Liver (tissue), 3 donors: ENCODE data around the gene EXOSC2.

Source experiments
- ATF3 ChIP-seq: IDR thresholded peaks from 2 replicates; pipeline ENCODE4 v1.6.1; 2016; ENCODE audit warnings: antibody characterized with exemption
- RAD21 ChIP-seq, 2 donors: IDR thresholded peaks; 2 replicates each; pipeline ENCODE4 v1.6.1; 2016; ENCODE audit warnings: antibody characterized with exemption in 2 of 2, mild to moderate bottlenecking in 2 of 2
- REST ChIP-seq: IDR thresholded peaks from 2 replicates; pipeline ENCODE4 v1.6.1; 2016; ENCODE audit warnings: antibody characterized with exemption, mild to moderate bottlenecking
- TAF1 ChIP-seq: conservative IDR thresholded peaks from 2 replicates; pipeline ENCODE4 v1.6.1; 2016; ENCODE audit warnings: antibody characterized with exemption, mild to moderate bottlenecking
- YY1 ChIP-seq: IDR thresholded peaks from 2 replicates; pipeline ENCODE4 v1.6.1; 2016; ENCODE audit warnings: antibody characterized with exemption, mild to moderate bottlenecking
- TF ChIP-seq, protein P1 (sequence below): fragments of 150-350 bp; IDR thresholded peaks from 2 replicates; pipeline ENCODE4 v1.5.1; 2017; ENCODE audit warnings: improper control_type of control experiment, low read depth, low read length; ENCODE audit not compliant: missing input control
- donor health status: healthy.
- donor health status: healthy.

DNA sequence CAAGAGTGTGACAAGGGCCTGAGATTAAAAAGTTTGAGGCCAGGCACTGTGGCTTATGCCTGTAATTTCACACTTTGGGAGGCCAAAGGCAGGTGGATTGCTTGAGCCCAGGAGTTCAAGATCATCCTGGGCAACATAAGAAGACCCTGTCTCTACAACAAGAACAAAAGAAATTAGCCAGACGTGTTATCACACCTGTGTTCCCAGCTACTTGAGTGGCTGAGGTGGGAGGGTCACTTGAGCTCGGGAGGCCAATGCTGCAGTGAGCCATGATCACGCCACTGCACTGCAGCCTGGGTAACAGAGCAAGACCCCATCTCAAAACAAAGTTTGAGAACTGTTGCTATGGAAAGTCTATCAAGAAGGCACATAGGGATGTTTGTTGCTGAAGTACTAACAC is 25.0 kb downstream of the EXOSC2 start:
- TF ChIP-seq RAD21 (IDR thresholded peaks at IDR 0.05) (no peak), TAF1 (no peak), ATF3 (no peak), REST (no peak), YY1 (no peak)
- TF ChIP-seq, protein P1, sequence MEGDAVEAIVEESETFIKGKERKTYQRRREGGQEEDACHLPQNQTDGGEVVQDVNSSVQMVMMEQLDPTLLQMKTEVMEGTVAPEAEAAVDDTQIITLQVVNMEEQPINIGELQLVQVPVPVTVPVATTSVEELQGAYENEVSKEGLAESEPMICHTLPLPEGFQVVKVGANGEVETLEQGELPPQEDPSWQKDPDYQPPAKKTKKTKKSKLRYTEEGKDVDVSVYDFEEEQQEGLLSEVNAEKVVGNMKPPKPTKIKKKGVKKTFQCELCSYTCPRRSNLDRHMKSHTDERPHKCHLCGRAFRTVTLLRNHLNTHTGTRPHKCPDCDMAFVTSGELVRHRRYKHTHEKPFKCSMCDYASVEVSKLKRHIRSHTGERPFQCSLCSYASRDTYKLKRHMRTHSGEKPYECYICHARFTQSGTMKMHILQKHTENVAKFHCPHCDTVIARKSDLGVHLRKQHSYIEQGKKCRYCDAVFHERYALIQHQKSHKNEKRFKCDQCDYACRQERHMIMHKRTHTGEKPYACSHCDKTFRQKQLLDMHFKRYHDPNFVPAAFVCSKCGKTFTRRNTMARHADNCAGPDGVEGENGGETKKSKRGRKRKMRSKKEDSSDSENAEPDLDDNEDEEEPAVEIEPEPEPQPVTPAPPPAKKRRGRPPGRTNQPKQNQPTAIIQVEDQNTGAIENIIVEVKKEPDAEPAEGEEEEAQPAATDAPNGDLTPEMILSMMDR, result no peak
